ENCODE results near the gene RNF213.
"Not testable (repeated sequence)": the region's sequence is repeated elsewhere in the genome, so short reads cannot be mapped to it uniquely, and the experiment has no call there.

The RNF213 gene

DNA sequence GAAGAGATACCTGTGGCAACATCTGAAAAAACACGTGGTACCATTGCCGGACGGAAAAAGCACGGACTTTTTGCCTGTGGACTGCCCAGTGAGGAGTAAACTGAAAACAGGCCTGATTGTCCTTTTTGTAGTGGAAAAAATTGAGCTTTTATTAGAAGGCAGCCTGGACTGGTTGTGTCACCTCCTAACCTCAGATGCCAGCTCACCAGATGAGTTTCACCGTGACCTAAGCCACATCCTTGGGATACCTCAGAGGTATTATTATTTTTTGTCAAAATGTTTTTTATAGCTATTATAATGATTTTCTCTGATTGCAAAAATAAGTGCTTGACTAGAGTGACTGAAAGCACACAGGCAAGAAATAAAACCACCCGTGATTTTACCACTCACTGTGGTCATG is 34.9 kb downstream of the RNF213 start:
- no peak for FAIRE-seq

DNA sequence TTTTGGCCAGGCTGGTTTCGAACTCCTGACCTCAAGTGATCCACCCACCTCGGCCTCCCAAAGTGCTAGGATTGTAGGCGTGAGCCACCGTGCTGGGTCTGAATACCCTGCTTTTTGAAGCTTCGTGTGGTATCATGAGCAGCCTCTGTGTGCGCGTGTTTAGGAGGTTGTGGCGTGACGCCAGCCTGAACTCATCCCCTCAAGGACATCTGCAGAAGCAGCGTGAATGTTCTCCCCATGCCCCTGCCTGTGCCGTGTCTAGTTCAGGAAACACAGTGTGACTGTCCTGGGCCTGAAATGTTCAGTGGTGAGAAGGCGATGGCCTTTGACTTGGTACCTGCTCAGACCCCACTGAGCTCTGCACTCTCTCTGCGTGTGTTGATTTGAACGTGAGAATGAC is 35.6 kb downstream of the RNF213 start:
- no peak for FAIRE-seq

DNA sequence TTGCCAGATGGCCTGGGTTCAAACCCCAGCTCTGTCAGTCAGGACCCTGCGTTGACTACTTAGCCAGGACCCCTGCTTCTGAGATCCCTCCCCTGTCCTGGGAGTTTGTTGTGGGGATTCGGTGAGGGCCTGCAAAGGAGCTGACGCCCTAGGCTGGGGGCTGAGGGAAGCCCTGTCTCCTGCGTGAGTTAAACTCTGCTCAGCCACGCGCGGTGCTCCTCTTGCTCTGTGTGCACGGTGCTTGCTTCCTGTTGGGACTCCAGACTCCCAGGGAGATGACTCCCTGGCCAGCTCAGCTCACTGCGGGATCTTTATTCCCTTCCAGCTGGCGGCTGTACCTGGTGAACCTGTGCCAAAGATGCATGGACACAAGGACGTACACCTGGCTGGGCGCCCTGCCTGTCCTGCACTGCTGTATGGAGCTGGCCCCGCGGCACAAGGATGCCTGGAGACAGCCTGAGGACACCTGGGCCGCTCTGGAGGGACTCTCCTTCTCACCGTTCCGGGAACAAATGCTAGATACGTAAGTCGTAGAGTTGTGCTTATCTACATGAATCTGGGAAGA is 37.4 kb downstream of the RNF213 start:
- no peak for FAIRE-seq

DNA sequence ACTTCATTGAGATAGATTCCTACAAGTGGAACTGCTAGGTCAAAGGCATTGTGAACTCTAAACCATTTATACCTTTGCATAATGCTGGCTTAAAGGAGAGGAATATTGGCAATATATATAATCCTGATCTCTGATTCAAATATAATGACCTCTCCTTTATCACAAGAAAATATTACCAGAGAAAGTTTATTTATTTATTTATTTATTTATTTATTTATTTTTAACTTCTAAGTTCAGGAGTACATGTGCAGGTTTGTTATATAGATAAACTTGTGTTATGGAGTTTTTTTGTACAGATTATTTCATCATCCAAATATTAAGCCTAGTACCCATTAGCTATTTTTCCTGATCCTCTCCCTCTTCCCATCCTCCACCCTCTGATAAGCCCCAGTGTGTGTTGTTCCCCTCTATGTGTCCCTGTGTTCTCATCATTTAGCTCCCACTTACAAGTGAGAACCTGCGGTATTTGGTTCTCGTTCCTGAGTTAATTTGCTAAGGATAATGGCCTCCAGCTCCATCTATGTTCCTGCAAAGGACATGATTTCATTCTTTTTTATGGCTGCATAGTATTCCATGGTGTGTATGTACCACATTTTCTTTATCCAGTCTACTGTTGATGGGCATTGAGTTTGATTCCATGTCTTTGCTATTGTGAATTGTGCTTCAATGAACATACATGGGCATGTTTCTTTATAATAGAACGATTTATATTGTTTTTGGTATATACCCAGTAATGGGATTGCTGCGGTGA is 38.9 kb downstream of the RNF213 start:
- peak; percentile 40 for FAIRE-seq

DNA sequence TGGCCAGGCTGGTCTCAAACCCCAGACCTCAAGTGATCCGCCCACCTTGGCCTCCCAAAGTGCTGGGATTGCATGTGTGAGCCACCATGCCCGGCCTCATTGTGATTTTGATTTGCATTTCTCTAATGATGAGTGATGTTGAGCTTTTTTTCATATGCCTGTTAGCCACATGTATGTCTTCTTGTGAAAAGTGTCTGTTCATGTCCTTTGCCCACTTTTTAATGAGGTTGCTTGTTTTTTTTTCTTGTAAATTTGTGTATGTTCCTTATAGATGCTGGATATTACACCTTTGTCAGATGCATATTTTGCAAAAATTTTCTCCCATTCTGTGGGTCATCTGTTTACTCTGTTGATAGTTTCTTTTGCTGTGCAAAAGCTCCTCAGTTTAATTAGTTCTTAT is 40.1 kb downstream of the RNF213 start:
- FAIRE-seq: not testable (repeated sequence)

DNA sequence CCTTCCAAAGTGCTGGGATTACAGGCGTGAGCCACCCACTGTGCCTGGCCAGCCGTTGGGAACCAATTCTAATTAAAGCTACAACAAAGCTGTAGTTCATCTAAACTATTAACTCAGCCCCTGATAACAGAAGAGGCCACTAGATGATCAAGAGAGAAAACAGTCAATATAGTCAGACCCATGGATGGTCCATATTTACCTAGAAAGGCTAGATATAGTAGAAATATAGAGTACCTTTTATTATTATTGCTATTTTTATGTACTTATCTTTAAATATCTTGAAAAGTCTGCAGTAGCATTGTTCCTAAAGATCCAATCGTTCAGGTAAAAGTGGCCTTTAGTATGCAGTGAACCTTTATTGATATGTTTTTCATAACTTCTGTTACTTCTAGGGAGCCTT is 43.2 kb downstream of the RNF213 start:
- FAIRE-seq: no peak

DNA sequence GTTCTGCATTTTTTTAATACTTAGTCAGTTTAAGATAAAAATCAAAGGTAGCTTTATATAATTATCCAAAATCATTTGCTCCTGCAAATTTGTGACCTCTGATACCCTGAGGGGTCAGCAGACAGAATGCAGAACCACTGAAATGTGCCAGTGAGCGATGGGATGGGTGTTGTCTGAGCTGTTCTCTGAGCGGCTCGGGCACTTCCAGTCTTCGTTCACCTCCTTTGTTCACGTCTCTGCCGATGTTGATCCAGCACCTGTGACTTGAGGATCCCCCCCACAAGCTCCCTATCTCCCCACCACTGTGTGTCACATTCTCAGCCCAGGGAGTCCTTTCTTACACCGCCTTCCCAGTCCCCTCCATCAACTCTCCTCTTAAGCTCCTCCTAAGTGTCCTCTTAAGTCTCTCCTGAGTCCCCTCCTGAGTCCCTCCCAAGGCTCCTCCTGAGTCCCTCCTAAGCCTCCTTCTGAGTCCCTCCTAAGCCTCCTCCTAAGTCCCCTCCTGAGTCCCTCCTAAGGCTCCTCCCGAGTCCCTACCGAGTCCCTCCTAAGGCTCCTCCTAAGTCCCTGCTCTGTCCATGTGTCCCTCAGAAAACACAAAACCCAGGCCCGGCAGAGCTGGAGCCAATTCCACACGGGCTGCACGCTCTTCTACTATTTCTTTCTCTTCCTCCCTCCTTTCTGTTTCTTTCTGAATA is 47.5 kb downstream of the RNF213 start:
- no peak for FAIRE-seq

DNA sequence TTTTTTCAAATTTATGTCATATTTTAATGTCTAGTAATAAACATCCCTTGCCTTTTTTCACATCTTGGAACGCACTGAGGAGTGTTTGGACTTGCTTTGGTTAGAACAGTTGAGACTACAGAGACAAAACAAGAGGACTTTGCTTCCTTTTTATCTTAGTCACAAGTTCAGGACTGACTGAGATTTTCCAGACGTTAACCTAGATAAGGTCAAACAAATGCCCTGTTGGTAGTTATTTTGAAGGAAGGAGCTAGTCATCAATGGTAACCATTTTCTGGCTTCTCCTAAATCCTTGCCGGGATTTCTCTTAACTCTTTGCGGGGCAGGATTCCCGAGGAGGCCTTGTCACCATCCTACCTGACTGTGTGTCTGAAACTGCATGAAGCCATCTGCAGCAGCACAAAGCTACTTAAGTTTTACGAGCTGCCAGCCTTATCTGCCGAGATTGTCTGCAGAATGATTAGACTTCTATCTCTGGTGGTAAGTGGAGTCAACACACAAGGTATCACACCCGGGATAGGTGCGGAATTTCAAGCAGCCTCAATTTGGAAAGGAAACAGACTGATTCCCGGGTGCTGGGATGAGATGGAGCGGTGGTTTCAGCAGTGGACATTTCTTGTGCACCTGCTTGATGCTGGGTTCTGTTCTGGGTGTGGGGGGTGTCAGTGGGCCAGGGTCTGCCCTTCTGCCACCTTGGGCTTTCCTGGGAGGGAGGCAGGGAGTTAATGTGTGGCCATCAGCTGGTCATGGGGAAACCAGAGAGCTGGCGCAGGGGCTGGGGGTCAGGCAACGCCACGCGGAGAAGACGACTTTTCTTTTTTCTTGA is 48.3 kb downstream of the RNF213 start:
- no peak for FAIRE-seq

DNA sequence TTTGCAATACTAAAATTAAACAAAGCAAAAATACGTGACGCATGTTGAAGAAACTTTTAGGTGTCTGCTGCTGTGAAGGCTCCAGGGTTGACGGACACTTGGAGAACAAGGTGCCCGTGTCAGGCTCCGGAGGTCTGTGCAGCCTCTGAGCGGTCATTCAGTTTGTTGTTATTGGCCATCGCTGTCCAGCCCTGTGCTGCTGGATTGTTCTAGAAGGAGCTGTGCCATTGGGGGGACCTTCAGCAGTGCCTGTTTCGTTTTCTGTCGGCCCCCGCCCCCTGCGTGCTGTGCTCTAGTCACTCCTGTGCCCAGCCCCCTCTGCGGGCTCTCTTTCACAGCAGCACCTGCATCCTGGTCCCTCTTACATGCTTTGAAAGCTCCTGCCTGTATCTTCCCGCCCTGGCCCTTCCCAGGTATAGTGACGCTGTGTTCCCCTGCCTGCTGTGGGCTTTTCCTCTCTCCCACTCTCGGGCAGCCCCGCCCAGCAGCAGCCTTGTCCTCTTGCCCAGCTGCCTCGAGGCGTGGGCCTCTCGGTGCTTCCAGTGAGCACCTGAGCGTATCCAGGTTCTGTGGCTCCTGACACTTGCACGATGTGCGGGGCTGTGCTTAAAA is 50.7 kb downstream of the RNF213 start:
- FAIRE-seq: no peak

DNA sequence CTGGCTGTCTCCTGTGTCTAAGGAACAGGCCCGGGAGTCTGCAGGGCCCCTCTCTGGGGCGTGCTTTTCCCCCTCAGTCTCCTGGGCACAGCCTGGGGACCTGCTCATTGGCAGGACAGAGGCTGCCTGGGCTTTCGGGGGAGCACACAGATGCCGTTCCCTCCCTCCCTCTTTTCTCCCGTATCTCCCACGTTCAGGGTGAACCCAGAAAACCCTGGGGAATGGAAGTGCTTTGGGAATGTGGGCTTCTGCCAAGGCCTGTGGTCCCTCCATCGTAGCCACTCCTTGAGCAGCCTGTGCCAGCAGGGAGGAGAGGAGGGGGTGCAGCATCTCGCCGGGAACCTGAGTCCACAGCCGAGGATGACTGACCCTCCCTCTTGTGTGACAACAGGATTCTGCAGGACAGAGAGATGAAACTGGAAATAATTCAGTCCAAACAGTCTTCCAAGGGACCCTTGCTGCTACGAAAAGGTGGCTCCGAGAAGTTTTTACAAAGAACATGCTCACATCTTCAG is 52.0 kb downstream of the RNF213 start:
- no peak for FAIRE-seq

DNA sequence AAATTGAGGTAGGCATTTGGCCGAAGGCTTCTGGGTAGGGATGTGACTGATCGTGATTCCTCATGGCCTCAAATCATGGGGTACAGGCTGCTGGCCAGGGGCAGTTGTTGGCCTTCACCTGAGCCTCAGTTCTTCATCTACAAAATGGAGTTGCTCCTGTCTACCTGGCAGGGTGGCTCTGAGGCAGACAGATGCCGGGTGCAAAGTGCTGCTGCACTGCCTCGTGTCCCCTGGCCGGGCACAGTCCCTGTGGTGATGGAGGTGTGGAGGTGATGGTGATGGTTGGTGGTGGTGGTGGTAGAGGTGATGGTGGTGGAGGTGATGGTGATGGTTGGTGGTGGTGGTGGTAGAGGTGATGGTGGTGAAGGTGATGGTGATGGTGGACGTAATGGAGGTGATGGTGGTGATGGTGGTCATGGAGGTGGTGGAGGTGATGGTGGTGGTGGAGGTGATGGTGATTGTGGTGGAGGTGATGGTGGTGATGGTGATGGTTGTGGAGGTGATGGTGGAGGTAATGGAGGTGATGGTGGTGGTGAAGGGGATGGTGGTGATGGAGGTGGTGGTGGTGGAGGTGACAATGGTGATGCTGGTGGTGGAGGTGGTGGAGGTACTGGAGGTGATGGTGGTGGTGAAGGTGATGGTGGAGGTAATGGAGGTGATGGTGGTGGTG is 52.6 kb downstream of the RNF213 start:
- no peak for FAIRE-seq

DNA sequence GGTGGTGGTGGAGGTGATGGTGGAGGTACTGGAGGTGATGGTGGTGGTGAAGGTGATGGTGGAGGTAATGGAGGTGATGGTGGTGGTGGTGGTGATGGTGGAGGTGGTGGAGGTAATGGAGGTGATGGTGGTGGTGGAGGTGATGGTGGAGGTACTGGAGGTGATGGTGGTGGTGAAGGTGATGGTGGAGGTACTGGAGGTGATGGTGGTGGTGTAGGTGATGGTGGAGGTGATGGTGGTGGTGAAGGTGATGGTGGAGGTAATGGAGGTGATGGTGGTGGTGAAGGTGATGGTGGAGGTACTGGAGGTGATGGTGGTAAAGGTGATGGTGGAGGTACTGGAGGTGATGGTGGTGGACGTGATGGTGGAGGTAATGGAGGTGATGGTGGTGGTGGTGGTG is 53.3 kb downstream of the RNF213 start:
- FAIRE-seq: not testable (repeated sequence)

DNA sequence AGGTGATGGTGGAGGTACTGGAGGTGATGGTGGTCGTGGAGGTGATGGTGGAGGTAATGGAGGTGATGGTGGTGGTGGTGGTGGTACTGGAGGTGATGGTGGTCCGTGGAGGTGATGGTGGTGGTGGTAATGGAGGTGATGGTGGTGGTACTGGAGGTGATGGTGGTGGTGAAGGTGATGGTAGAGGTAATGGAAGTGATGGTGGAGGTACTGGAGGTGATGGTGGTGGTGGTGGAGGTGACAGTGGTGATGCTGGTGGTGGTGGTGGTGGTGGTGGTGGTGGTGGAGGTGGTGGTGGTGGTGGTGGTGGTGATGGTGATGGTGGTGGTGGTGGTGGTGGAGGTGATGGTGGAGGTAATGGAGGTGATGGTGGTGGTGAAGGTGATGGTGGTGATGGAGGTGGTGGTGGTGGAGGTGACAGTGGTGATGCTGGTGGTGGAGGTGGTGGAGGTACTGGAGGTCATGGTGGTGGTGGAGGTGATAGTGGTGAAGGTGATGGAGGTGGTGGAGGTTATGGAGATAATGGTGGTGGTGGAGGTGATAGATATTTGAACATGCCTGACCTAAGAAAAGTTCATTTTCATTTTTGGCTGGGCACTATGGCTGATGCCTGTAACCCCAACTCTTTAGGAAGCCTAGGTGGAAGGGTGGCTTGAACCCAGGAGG is 55.0 kb downstream of the RNF213 start:
- no peak for FAIRE-seq

DNA sequence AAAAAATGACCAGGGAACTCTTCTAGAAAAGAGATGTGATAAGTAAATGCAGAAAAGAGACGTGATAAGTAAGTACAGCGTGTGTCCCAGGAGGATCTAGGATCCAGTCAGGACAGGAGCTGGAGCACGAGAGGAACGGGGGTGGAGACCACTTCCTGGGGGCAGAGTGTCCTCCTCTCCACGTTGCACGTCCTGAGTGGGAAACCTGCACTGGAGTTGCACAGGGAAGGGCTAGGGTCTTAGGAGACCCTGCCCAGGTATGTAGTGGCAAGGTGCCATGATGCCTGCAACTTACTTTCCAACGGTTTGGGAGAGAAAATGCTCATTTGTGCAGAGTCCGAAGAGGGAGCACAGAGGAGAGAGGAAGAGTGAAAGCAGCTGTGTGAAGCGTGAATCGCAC is 55.8 kb downstream of the RNF213 start:
- no peak for FAIRE-seq

DNA sequence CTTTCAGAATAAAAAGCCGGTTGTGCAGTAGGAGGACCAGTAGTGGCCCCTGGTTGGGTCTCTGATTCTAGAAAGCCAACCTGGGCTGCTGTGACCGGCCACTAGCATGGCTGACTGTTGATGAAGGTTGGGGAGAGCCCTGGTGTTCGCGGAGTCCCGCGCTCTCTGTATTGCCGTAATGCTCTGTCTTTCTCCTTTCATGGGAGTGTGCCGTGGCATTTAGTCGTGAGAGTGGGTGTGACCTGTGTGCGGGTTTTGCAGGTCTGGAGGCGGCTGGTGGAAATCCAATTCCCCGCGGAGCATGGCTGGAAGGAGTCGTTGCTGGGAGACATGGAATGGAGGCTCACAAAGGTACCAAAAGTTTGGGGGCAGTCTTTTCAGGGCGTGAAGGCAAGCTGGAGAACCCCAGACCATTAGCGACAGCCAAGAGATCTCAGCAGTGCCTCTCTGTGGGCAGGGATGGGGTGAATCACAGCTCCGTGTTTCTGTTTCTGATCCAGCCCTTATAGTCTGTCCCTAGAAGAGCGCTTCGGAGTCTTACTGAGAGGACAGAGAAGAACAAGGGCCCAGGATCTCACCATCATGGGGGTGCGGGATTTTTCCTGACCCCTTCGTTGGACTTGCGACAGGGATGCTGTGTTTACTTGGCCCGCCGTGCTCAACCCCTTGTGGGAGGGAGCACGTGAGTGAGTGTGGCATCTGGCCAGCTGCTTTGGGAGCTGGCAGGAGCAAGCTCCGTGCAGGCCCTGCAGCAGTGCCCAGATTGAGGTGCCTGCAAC is 56.5 kb downstream of the RNF213 start:
- FAIRE-seq: no peak

DNA sequence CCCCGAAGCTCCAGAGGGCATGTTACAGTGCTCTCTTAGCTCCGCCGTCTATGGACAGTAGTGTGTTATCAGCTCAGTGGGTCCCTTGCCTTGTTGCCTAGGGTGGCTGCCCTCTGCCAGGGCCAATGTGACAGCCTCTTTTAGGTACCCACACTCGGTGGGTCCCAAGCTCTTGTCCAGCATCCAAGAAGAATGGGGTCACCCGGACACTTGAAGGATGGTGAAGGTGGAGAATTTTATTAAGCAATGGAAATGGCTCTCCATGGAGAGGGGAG is 57.0 kb downstream of the RNF213 start:
- no peak for FAIRE-seq

DNA sequence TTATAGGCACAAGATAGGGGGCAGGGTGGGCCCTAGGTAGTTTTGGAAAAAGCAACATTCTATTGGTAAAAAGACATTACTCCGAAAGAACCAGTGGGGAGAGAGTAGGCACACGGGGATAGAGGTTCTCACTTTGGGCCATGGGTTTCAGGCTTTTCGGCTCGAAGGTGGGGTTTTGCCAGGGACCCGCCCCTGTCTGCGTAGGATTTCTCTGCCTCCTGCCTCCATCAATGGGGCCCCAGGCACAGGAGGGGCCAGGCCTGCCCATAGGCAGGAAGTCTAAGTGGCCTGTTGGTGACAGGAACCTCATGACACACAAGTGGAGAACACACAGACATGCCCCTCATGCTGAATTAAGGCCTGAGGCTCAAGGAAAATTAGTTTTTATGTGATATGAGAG is 57.5 kb downstream of the RNF213 start:
- no peak for FAIRE-seq

DNA sequence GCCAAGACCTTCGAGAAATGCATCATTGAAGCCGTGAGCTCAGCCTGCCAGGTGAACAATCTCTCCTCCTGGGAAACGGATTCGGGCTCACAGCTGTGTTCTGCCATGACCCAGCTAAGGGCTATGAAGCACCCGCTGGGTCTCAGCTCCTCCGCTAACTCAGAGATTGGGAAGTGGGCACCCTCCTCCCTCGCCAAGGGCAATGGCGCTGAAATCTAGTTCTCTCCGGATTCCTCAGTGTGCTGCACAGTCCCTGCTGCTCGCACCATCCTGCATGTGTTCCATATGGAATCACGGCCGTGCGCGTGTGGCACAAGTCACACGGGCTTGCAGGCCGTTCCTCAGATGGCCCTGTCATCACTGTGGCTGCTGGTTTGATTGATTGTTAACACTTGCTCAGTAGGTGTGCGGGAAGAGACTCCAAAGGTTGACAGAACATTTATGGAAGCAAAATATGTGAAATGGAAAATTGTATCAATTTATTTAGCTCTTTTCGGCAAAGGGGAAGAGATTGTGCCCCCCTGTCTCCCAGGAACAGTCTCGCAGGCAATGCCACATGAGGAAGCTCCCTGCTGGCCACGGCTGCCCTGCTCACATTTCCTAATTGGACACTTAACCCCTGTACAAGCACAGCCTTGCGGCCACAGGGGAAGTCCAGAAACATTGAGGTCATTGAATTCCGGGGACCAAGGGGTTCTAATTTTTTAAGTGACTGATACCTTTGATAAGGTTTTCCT is 58.8 kb downstream of the RNF213 start:
- FAIRE-seq: no peak

DNA sequence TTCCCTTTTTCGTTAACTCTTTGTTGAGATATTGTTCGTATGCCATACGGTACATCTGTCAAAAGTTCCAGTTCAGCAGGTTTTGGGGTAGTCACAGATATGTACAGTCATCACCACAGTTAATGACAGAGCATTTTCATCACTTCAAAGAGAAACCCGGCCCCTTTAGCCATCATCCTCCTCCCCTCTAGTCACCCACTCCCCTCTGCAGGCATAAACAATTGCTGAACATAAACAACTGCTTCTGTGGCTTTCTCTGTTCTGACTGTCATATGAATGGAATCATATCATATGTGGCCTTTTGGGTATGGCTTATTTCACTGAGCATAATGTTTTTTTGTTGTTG is 59.3 kb downstream of the RNF213 start:
- FAIRE-seq: no peak

DNA sequence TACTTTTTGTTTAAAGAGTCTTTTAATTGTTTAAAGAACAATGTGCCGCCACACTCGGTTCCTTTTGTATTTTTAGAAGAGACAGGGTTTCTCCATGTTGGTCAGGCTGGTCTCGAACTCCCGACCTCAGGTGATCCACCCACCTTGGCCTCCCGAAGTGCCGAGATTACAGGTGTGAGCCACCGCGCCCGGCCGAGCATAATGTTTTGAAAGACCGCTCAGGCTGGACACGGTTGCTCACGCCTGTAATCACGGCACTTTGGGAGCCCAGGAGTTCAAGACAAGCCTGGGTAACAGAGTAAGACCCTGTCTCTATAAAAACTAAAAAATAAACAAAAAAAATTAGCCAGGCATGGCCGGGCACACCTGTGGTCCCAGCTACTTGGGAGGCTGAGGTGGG is 59.8 kb downstream of the RNF213 start:
- no peak for FAIRE-seq

All from G401.6 (cell line).